ENCODE data around the gene RTP2. TPM values are rescaled to one million over a fixed set of nuclear protein-coding genes. Genes with fewer than 3 reads are reported as not detected.

The RTP2 gene
- total RNA-seq, 1 donor from 2014 or later = not detected

DNA sequence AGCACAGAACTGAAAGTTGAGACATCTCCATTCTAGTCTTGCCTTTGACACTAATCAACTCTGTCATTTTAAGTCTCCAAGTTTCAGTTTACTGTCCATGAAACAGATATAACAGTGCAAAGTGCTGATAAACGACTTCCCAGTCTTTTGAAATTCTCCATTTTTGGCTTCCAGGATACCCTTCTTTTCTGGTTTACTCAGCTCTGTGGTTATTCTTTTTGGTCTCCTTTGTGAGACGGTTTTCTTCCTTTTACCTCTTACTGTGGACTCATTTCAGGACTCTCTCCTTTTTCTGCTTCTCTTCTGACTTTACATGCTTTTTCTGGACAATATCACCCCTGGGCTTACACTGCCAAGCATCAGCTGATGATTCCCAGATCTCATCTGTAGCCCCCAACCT, 51.1 kb downstream of the RTP2 start:
- no peak for DNase-seq (ENCODE audit: extremely low spot score, unreplicated experiment)
- H3K27me3 Mint-ChIP-seq = peaks cover 58% of the 10 kb centered on the region
- TF ChIP-seq CTCF (conservative IDR thresholded peaks at IDR 0.05) = no peak

More for the DNA sequence above, 51.1 kb downstream of the RTP2 start:
- no peaks in the 10 kb centered on the region for H3K4me1 Mint-ChIP-seq (ENCODE audit: unreplicated experiment)
- no peak overlapping the region for H3K4me3 Mint-ChIP-seq
- no peaks in the 10 kb centered on the region for H3K36me3 Mint-ChIP-seq
- H3K27ac Mint-ChIP-seq = no peak overlapping the region
- peaks cover 5% of the 10 kb centered on the region for H3K9me3 Mint-ChIP-seq

Other genes with a start within 250 kb of the RTP2 start
- 553 and 667 TPM in 2 replicates for gene SST, start 32.2 kb downstream of the RTP2 start, total RNA-seq (ENCODE audit: low replicate concordance)
- 27.3 and 32.4 TPM in 2 replicates for gene BCL6, start 42.9 kb upstream of the RTP2 start, total RNA-seq (ENCODE audit: low replicate concordance)

Measured in type B pancreatic cell (in vitro differentiated cells).